Femur (tissue), 1 donor: ENCODE data around the gene CCDC141.

Experiments
- DNase-seq: peaks from one replicate; pipeline ENCODE4 v3.0.0-alpha.2; 2017

CCDC141 gene

GRCh38 chr2:178819992-178820391 lies 229.9 kb downstream of the CCDC141 start:
- no peak for DNase-seq

GRCh38 chr2:178819147-178819875 lies 230.6 kb downstream of the CCDC141 start:
- no peak for DNase-seq

- no peak for DNase-seq
These were observed 238.0 kb downstream of the CCDC141 start for GRCh38 chr2:178811901-178812300.

- DNase-seq = no peak
These were observed 238.9 kb downstream of the CCDC141 start for GRCh38 chr2:178811045-178811444.

- no peak for DNase-seq
These were observed 239.5 kb downstream of the CCDC141 start for GRCh38 chr2:178810422-178810821.

- DNase-seq = peak; percentile 63
These were observed 242.5 kb downstream of the CCDC141 start, which contains the start of gene TTN for GRCh38 chr2:178807227-178808008. Gene TTN (minus strand): TSS chr2:178807423. CDS start chr2:178804642, 2,781 bp downstream.

GRCh38 chr2:178806543-178806942 lies 243.4 kb downstream of the CCDC141 start:
- no peak for DNase-seq

- no peak for DNase-seq
These were observed 244.5 kb downstream of the CCDC141 start for GRCh38 chr2:178805457-178805856.

- DNase-seq = no peak
These were observed 245.1 kb downstream of the CCDC141 start for GRCh38 chr2:178804791-178805190.

GRCh38 chr2:178800510-178800909 lies 249.4 kb downstream of the CCDC141 start:
- no peak for DNase-seq

- DNase-seq = no peak
These were observed 250.6 kb downstream of the CCDC141 start for GRCh38 chr2:178799305-178799704.

- DNase-seq = no peak
These were observed 253.8 kb downstream of the CCDC141 start for GRCh38 chr2:178796079-178796677.

GRCh38 chr2:178787934-178788333 lies 262.0 kb downstream of the CCDC141 start:
- no peak for DNase-seq

GRCh38 chr2:178787155-178787554 lies 262.8 kb downstream of the CCDC141 start:
- no peak for DNase-seq

- no peak for DNase-seq
These were observed 266.0 kb downstream of the CCDC141 start for GRCh38 chr2:178783889-178784288.

GRCh38 chr2:178782236-178782635 lies 267.7 kb downstream of the CCDC141 start:
- no peak for DNase-seq
